BJ (cell line): ENCODE measurements around the gene RBM34. TPM values are rescaled to one million over a fixed set of nuclear protein-coding genes. Genes with fewer than 3 reads are reported as not detected.

Experiments used
- CTCF ChIA-PET: fragments of 350-600 bp; formaldehyde crosslinking; extraction: SDS; loops from one replicate; lab custom pipeline; 2021; ENCODE audit warnings: antibody characterized with exemption, inconsistent platforms; lab: Yijun Ruan, JAX
- POLR2A ChIA-PET: fragments of 300-600 bp; sonication (Branson Sonifier 250); formaldehyde crosslinking; extraction: SDS; loops from one replicate; lab custom pipeline; 2021; ENCODE audit warnings: antibody characterized with exemption; lab: Charles Lee
- DNase-seq: peaks from one replicate; pipeline ENCODE4 v3.0.0-alpha.2; 2011; ENCODE audit warnings: low read depth
- H3K27me3 ChIP-seq: 2 replicates; pipeline ENCODE4 v1.6.0; 2011; ENCODE audit warnings: low read length; ENCODE audit not compliant: control insufficient read depth, insufficient read depth
- H3K36me3 ChIP-seq: 2 replicates; pipeline ENCODE4 v1.5.1; 2011; ENCODE audit warnings: low read length; ENCODE audit not compliant: control insufficient read depth, insufficient read depth
- H3K4me3 ChIP-seq: 2 replicates; pipeline ENCODE4 v1.5.1; 2011; ENCODE audit warnings: low read depth, mild to moderate bottlenecking, control low read depth, low read length
- polyA plus RNA-seq: library from polyadenylated mRNA; depleted of rRNA; stranded (reverse); fragments of >200 nt; gene quantifications from 2 replicates; pipeline ENCODE4 v1.2.3, GENCODE V29; 2011
- TF ChIP-seq, protein P1 (sequence below): IDR thresholded peaks from 2 replicates; pipeline ENCODE4 v1.5.1; 2011; ENCODE audit warnings: low read depth, mild to moderate bottlenecking, control low read depth, inconsistent platforms, low read length, moderate library complexity; ENCODE audit not compliant: insufficient read depth

RBM34 gene
- polyA plus RNA-seq, 1 experiment = 24.4 TPM

DNA sequence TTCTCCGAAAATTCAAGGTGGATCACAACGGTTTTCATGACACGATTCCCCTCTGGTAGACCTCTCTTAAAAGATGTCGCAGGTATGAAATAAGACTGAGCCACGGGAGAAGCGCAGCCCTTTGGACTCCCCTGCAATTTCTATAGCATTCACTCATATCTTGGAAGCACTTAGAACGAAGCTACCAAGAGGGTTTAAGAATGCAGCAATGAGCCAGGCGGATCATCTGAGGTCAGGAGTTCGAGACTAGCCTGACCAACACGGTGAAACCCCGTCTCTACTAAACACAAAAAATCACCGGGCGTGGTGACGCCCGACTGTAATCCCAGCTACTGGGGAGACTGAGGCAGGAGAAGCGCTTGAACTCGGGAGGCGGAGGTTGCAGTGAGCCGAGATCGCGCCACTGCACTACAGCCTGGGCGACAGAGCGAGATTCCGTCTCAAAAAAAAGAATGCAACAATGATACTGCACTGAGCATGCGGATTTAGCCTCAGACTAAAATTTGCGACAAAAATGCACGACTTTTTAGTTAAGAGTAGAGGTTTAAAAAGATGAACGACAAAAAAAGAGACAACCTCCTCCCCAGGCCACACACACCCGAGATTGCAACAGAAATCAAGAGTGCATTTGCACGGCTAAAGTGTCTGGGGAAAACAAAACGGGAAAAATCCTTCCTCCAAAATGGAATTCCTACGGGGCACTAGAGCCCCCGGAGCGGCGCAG, 33.2 kb downstream of the RBM34 start:
- H3K27me3 ChIP-seq = no peaks in the 10 kb centered on the region
- TF ChIP-seq, protein P1, sequence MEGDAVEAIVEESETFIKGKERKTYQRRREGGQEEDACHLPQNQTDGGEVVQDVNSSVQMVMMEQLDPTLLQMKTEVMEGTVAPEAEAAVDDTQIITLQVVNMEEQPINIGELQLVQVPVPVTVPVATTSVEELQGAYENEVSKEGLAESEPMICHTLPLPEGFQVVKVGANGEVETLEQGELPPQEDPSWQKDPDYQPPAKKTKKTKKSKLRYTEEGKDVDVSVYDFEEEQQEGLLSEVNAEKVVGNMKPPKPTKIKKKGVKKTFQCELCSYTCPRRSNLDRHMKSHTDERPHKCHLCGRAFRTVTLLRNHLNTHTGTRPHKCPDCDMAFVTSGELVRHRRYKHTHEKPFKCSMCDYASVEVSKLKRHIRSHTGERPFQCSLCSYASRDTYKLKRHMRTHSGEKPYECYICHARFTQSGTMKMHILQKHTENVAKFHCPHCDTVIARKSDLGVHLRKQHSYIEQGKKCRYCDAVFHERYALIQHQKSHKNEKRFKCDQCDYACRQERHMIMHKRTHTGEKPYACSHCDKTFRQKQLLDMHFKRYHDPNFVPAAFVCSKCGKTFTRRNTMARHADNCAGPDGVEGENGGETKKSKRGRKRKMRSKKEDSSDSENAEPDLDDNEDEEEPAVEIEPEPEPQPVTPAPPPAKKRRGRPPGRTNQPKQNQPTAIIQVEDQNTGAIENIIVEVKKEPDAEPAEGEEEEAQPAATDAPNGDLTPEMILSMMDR = no peak
- DNase-seq = no peak
- POLR2A ChIA-PET = interaction anchor here (0.6 kb wide), 1 partner anchor 19 kb away, joined by 6 read pairs; no protein-coding TSS in a partner anchor
- H3K36me3 ChIP-seq = peaks cover 2% of the 10 kb centered on the region
- CTCF ChIA-PET = interaction anchor here (1.0 to 2.8 kb wide), 4 partner anchors 20 to 629 kb away, joined by 3 to 14 read pairs (median 4); no protein-coding TSS in a partner anchor
- H3K4me3 ChIP-seq = peak overlapping the region; percentile 96

DNA sequence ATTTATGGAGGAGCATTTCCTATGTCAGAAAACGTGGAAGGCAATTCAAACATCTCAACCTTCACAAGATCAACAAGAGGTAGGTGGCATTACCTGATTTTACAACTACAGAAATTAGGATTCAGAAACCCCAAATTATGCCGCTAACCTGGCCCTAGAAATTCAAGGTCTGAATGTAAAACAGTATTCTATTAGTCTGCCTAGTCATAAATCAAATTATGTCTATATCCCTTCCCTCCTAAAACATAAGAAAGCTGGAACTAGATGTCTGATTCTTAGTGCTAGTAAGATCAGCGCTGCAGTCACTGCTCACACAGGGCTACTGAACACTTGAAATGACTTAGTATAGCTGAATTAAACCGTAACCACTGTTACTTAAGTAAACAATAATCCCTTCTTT, 33.8 kb downstream of the RBM34 start:
- ChIA-PET CTCF (interaction anchor here (1.3 to 2.8 kb wide), 3 partner anchors 20 to 34 kb away, joined by 3 to 14 read pairs (median 5); no protein-coding TSS in a partner anchor), POLR2A (no interaction called here)
- H3K4me3 ChIP-seq = peak overlapping the region; percentile 96
- H3K36me3 ChIP-seq = peaks cover 2% of the 10 kb centered on the region
- no peak for DNase-seq
- TF ChIP-seq, protein P1 = no peak
- H3K27me3 ChIP-seq = no peaks in the 10 kb centered on the region

GRCh38 chr1:235124665-235125064, 36.4 kb downstream of the RBM34 start:
- ChIA-PET POLR2A (no interaction called here), CTCF (no interaction called here)
- Histone ChIP-seq H3K36me3 (peaks cover 6% of the 10 kb centered on the region), H3K4me3 (no peak overlapping the region), H3K27me3 (no peaks in the 10 kb centered on the region)
- no peak for DNase-seq
- TF ChIP-seq, protein P1 = no peak

- no peak overlapping the region for H3K4me3 ChIP-seq
- H3K36me3 ChIP-seq = peaks cover 7% of the 10 kb centered on the region
- H3K27me3 ChIP-seq = no peaks in the 10 kb centered on the region
- ChIA-PET CTCF (no interaction called here), POLR2A (no interaction called here)
- TF ChIP-seq, protein P1 = no peak
- DNase-seq = no peak
Observed at GRCh38 chr1:235124111-235124510, 36.9 kb downstream of the RBM34 start.

- no peak for DNase-seq
- H3K4me3 ChIP-seq = no peak overlapping the region
- ChIA-PET POLR2A (no interaction called here), CTCF (interaction anchor here (1.0 to 1.7 kb wide), 3 partner anchors 10 to 626 kb away, joined by 3 to 6 read pairs (median 5); no protein-coding TSS in a partner anchor)
- H3K36me3 ChIP-seq = peaks cover 16% of the 10 kb centered on the region
- no peaks in the 10 kb centered on the region for H3K27me3 ChIP-seq
- TF ChIP-seq, protein P1 = no peak
Observed at GRCh38 chr1:235122348-235122747, 38.7 kb downstream of the RBM34 start.
